NT2/D1 (cell line): ENCODE measurements around the gene MYZAP.

Experiments
- SUZ12 ChIP-seq: IDR thresholded peaks from 2 replicates; pipeline ENCODE4 v1.6.1; 2011; ENCODE audit not compliant: insufficient read length, insufficient read depth; ENCODE audit errors: extremely low read depth
- YY1 ChIP-seq: IDR thresholded peaks from 2 replicates; pipeline ENCODE4 v1.6.1; 2011; ENCODE audit not compliant: insufficient read length, insufficient read depth
- ZNF274 ChIP-seq: IDR thresholded peaks from 2 replicates; pipeline ENCODE4 v1.6.1; 2011; ENCODE audit warnings: mild to moderate bottlenecking, low read depth, low read length

- TF ChIP-seq ZNF274 (no peak), SUZ12 (no peak), YY1 (no peak)
These were observed 41.1 kb upstream of the MYZAP start for GRCh38 chr15:57550640-57551039.
